ENCODE measurements around the gene CDH4. TPM values are rescaled to one million over a fixed set of nuclear protein-coding genes. Genes with fewer than 3 reads are reported as not detected.

Gene CDH4
- total and polyA plus RNA-seq, 9 of the 15 experiments (the other 6 are each of a cell fraction or from before 2014, with no cell fraction given): 0.04 TPM; not detected in 8

DNA sequence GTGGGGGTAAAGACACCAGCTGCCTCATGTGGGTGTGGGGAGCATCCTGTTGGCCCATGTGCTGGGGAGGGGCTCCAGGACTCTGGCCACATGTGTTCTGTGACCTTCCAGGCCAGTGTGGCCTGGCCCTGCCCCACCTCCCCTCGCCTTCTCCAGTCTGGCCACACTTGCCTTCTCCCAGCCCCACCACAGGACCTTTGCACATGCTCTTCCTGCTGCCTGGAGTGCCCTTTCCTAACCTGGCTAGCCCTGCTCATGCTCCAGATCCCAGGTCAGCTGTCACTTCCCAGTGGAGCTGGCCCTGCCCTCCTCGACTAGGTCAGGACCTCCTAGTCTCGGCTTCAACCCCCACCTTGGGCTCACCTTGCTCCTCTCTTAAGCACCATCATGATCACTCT, 183.8 kb downstream of the CDH4 start:
- no TSS peak for BruUV-seq (replicated peaks)
- FAIRE-seq: no peak
- intact Hi-C loops (cut with micrococcal nuclease): no loop called here

More for the DNA sequence above, 183.8 kb downstream of the CDH4 start:
- no peak for ATAC-seq
- ChIA-PET CTCF (ENCODE audit: low intra/inter-chr PET ratio) (no interaction called here), POLR2A (no interaction called here)
- H3K36me3 ChIP-seq (ENCODE audit: control insufficient read depth, insufficient read depth, low read length): no peaks in the 10 kb centered on the region
- no peaks in the 10 kb centered on the region for H3K9me1 ChIP-seq (ENCODE audit: control insufficient read depth, insufficient read depth, low read length)
- 0% methylated on average over 2 of the region's 3 CpGs for WGBS (ENCODE audit: insufficient coverage, low coverage, missing lambda C conversion rate)
- TF ChIP-seq NCOA6 (IDR thresholded peaks at IDR 0.05) (no peak), RBM25 (IDR thresholded peaks at IDR 0.05; ENCODE audit: low read depth, low read length, severe bottlenecking) (peak; percentile 22), MBD1 (CRISPR knock-in tag; IDR thresholded peaks at IDR 0.05) (no peak), ZNF324 (CRISPR knock-in tag; IDR thresholded peaks at IDR 0.05) (no peak)
- TF ChIP-seq, protein P1, sequence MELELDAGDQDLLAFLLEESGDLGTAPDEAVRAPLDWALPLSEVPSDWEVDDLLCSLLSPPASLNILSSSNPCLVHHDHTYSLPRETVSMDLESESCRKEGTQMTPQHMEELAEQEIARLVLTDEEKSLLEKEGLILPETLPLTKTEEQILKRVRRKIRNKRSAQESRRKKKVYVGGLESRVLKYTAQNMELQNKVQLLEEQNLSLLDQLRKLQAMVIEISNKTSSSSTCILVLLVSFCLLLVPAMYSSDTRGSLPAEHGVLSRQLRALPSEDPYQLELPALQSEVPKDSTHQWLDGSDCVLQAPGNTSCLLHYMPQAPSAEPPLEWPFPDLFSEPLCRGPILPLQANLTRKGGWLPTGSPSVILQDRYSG (tag; conservative IDR thresholded peaks at IDR 0.05; ENCODE audit: low read depth): no peak
- TF ChIP-seq, protein P2, sequence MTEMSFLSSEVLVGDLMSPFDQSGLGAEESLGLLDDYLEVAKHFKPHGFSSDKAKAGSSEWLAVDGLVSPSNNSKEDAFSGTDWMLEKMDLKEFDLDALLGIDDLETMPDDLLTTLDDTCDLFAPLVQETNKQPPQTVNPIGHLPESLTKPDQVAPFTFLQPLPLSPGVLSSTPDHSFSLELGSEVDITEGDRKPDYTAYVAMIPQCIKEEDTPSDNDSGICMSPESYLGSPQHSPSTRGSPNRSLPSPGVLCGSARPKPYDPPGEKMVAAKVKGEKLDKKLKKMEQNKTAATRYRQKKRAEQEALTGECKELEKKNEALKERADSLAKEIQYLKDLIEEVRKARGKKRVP (CRISPR knock-in tag; IDR thresholded peaks at IDR 0.05): no peak
- H3K4me1 ChIP-seq (replicated peaks in 1 of 2; ENCODE audit: control insufficient read depth in 2 of 2, insufficient read depth in 2 of 2, low read length in 2 of 2): no peaks in the 10 kb centered on the region; a peak in 1 of 5 replicates
- peaks cover 6 to 45% of the 10 kb centered on the region in 2 experiments; a peak in 2 of 5 replicates for H3K27me3 ChIP-seq (ENCODE audit: control insufficient read depth in 2 of 2, insufficient read depth in 2 of 2, low read length in 2 of 2)
- H3K4me3 ChIP-seq: no peak overlapping the region
- H3K79me2 ChIP-seq (ENCODE audit: control insufficient read depth, insufficient read depth, low read length): no peaks in the 10 kb centered on the region
- H2AFZ ChIP-seq (ENCODE audit: low read depth, low read length): no peak overlapping the region
- no peak overlapping the region for H3K9ac ChIP-seq (ENCODE audit: insufficient read depth in 1 of 2, low read depth in 2 of 2, low read length in 2 of 2)
- no peak overlapping the region for H3K27ac ChIP-seq (ENCODE audit: extremely low read depth, low read depth, low read length)
- peaks cover 3% of the 10 kb centered on the region; the same call in 1 of the 2 replicates for H4K20me1 ChIP-seq (replicated peaks; ENCODE audit: control insufficient read depth, insufficient read depth, low read length)
- in situ Hi-C loops (cut with MboI): no loop called here
- DNase-seq (ENCODE audit: extremely low read depth in 1 of 4, low spot score in 3 of 4): no peak
- H3K4me2 ChIP-seq (ENCODE audit: insufficient read depth, low read length): no peak overlapping the region
- H3K9me3 ChIP-seq (replicated peaks; ENCODE audit: control insufficient read depth, insufficient read depth, low read depth, low read length): no peaks in the 10 kb centered on the region
